GM19372 (cell line): ENCODE measurements around the gene GBX2.
"Not testable (repeated sequence)": the region's sequence is repeated elsewhere in the genome, so short reads cannot be mapped to it uniquely, and the experiment has no call there.

Experiments
- ATAC-seq: cut with Tn5 transposase; IDR thresholded peaks from one replicate; pipeline ENCODE4 v1.9.1; 2021; ENCODE audit warnings: mild to moderate bottlenecking, low read depth, moderate library complexity; ENCODE audit not compliant: unreplicated experiment

Gene GBX2

DNA sequence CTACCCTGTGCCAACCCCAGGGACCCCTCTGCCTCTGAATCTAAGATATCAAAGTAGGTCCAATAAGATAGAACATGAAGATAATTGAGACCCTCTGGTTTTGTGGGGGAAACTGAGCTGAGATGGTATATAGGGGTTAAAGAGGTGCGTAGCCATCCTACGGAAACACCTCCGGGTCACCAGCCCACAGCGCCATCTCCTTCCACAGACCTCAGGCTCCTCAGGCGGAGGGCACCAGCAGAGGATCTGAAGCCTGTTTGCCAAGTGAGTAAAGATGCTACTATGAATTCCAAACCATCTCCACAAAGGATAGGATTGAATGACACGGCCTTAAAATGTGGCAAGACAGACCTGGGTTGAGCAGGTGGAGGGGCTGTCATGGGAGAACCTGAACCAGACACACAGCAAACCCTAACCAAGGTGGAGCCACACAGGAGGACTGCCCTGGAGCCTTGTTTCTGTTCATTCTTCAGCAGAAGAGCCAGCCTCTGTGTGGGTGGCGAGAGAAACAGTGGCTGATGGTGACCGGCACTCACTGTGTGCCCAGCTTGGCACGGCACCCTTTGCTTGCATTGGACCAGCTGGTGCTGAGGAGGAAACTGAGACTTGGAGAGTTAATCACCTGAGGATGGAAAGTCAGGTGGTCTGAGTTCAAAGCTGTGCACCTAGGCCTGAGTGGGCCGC, 10.2 kb downstream of the GBX2 start:
- no peak for ATAC-seq

GRCh38 chr2:236157366-236157765, 10.8 kb downstream of the GBX2 start:
- no peak for ATAC-seq

DNA sequence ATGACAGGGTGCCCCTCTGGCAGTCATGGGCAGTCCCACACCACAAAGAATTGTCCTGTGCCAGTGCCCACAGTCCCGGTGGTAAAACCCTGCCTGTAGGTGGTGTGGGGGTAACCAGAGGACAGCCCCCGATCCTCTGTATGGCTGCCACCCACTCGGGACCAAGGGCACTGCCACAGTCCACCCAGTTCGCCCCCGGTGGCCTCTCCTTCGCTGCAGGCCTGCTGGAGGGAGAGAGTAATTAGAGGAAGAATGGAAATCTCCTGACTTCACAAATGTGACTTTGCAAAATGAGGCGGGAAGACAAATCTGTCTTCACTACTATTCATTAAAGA, 11.4 kb downstream of the GBX2 start:
- ATAC-seq = no peak

- no peak for ATAC-seq
Observed at GRCh38 chr2:236156095-236156859, 11.9 kb downstream of the GBX2 start.

DNA sequence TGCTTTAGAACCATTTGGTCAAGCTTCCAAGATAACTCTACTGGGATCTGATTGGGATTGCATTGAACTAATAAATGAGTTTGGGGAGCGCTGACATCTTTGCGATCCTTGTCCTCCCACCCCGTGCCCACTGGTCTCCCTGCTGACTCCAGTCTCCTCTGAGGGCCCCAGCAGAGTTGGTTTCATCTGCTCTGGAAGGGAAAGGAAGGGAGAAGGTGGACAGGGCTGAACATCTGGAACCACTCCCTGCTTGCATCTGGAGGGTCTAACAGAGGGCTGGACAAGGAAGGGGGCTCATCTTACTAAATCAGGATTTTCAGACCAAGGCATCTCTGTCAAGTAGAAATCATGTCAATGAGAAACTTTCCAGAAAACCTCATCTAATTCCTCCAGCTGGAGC, 12.8 kb downstream of the GBX2 start:
- no peak for ATAC-seq

- no peak for ATAC-seq
Observed at GRCh38 chr2:236146436-236146835, 21.8 kb downstream of the GBX2 start.

DNA sequence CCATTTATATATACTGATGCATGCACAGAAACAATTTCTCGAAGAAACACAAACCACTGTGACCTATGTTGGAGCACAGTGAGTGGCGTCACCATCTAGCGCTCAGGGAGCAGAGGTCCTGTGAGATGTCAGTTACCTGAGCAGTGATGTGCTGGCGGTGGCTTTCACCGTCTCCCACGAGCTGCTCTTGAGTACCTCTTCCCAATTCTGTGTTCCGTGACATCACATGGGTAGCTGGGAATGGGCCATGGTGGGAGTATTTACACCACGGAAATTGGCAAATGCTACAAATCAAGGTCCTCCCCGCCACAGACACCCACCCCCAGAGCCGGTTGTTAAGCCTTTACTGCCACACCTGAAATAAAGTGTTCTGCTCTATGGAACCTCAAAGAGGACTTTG, 24.4 kb downstream of the GBX2 start:
- no peak for ATAC-seq

DNA sequence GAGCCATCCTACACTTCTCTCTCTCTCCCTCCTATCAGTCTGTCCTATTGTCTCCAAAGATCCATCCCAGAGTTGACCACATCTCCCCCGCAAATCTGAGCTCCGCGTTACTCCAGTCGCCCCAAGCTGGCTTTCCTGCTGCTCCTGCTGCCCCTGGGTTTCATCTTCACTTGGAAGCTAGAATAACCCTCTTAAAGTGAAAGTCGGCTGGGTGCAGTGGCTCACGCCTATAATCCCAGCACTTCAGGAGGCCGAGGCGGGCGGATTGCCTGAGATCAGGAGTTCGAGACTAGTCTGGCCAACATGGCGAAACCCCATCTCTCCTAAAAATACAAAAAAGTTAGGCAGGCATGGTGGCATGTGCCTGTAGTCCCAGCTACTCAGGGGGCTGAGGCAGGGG, 26.6 kb downstream of the GBX2 start:
- ATAC-seq = not testable (repeated sequence)

GRCh38 chr2:236137066-236137465, 31.1 kb downstream of the GBX2 start:
- ATAC-seq = no peak

- no peak for ATAC-seq
Observed at GRCh38 chr2:236136538-236136937, 31.6 kb downstream of the GBX2 start.

GRCh38 chr2:236133410-236134012, 34.7 kb downstream of the GBX2 start:
- ATAC-seq = no peak

GRCh38 chr2:236131073-236131692, 37.0 kb downstream of the GBX2 start:
- no peak for ATAC-seq

DNA sequence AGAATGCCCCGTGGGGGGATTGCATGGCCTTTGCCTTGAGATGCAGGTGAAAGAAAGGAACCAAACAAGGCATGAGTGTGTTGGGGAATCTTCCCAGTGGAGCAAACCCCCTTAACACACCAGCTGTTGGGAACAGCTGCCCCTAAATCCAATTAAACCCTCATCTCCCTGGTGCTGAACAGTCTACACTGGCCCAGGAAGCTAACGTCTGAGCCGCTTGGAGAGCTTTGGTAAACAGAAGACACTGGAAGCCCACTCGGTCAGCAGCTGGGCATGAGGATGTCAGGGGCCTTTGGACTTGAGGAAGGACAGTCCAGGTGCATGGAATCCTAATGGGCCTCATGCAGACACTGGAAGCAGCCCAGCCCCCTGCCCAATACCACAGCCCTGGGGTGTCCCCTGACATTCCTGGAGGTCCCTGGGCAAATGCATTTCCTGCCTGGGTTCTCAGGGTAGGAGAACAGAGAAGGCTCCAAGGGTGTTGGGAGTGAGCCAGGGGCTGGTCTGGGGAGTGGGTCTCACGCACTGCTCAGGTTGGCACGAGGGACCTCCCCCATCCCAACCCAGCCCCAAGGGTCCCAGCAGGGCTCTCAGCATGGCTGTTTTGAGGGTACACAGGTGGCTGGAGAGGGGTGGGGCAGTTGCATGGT, 37.7 kb downstream of the GBX2 start:
- no peak for ATAC-seq

DNA sequence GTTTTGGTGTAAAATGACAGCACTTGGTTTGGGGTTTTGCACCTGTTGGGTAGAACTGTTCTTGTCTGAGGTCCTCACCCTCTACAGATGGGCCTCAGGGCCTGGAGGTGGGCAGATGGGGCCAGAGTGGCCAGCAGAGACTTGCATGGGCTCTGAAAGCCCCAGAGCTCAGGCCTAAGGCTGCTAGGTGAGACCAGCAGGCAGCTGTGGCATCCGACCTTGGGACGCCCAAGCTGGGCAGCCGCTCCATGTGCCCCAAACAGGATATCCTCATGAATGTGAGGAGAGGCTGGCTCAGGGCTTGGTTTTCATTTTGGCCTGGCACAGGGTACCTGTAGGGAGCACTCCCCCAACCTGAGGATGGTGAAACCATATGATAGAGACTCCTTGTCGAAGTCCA, 38.3 kb downstream of the GBX2 start:
- ATAC-seq = no peak

DNA sequence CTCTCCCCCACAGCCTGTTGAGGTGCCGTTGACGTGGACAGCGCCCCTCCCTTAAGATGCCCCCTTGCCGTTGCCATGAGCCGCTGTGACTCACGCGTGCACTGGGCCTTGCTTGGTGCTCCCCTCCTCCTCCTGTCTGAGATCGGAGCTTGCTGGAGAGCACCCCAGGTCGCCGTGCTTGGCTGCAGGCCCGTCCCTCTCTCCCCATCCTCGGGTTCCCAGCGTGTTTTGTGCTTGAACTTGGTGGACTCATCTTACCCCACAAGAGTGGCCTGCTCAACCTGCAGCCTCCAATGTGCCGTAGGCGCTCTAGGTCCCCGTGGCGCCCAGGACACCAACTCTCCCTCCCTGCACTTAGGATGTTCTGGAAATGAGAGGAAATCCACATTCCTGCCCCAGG, 39.9 kb downstream of the GBX2 start:
- no peak for ATAC-seq

GRCh38 chr2:236127010-236127409, 41.2 kb downstream of the GBX2 start:
- no peak for ATAC-seq

DNA sequence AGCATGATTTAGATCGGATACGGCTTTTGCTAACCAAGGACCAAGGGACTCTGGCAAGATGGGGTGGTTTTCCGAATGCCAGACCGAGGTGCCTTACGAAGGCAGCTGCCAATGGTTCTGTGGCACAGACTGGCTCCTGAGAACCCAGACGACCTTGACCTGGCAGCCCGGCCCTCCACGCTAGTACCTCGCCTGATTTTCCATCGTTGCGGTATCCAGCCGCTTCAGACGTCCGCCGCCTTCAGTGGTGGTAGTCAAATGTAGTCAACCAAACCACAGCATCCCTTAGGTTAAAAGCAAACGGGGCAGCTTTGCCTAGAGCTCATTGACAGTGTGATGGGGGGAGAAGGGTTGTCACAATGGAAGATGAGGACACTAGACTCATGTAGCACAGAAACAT, 42.6 kb downstream of the GBX2 start:
- no peak for ATAC-seq

DNA sequence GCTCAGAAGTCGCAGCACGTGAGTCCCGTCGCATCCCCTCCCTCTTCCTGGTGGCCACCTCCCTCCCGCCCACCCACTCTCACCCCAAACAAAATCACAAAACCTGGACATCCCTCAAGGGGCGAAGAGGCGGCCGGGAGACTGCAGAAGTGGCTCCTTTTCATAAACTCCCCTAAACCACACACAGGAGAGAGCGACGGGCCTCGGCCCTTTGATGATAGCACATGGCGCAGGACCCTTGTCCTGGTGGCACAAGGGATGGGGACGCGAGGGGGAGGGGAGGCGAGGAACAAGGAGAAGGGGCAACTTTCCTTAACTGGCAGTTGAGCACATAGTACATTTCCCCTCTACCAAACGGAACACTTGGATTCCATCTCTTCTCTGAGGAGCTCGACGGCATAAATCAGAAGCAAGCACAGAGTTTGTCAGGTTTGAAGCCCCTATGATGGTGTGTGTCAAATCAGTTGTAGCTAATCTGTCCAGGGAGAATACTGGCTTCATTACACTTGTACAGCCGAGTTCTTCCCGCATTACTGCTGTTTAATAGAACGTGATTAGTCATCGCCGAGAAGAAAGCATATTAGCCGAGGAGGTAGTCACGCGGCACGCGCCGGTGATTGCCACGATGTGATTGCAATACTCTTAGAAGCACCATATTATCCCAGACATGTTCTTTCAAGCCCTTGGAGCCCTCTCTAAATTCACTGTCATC, 43.8 kb downstream of the GBX2 start:
- no peak for ATAC-seq

DNA sequence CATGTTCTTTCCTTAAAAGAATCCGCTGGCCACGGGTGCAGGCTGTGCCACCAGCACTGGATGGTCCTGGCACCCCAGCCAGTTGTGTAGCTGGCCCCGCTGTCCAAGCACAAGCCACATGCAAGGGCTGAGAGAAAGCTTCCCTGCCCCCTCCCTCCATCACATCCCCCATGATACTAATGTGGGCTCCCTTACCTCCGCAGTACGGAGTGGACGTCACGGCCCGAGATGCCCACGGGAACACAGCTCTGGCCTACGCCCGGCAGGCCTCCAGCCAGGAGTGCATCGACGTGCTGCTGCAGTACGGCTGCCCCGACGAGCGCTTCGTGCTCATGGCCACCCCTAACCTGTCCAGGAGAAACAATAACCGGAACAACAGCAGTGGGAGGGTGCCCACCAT, 44.5 kb downstream of the GBX2 start:
- ATAC-seq = no peak

- no peak for ATAC-seq
Observed at GRCh38 chr2:236122236-236122635, 46.0 kb downstream of the GBX2 start.
